ENCODE results near the gene ABCD4.

ABCD4 gene

DNA sequence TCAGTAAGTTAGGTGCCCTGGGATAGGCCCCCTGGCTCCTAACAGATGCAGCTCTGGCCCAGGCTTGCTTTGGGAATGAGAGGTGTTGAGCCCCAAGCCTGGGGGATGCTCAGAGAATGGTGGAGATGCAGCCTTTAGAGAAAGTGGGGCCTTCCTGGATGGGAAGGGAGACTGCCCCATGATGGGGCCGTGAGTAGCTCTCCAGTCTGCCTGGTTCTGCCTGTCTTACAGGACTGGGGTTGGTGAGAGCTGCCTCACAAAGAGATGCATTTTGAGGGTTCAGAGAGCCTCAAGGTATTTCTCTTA lies 45.0 kb upstream of the ABCD4 start:
- TF ChIP-seq, protein P1, sequence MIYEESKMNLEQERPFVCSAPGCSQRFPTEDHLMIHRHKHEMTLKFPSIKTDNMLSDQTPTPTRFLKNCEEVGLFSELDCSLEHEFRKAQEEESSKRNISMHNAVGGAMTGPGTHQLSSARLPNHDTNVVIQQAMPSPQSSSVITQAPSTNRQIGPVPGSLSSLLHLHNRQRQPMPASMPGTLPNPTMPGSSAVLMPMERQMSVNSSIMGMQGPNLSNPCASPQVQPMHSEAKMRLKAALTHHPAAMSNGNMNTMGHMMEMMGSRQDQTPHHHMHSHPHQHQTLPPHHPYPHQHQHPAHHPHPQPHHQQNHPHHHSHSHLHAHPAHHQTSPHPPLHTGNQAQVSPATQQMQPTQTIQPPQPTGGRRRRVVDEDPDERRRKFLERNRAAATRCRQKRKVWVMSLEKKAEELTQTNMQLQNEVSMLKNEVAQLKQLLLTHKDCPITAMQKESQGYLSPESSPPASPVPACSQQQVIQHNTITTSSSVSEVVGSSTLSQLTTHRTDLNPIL (CRISPR knock-in tag; IDR thresholded peaks at IDR 0.05; ENCODE audit: low read depth), result no peak
- TF ChIP-seq BACH2 (CRISPR knock-in tag; IDR thresholded peaks at IDR 0.05; ENCODE audit: borderline replicate concordance), result no peak
- TF ChIP-seq, protein P2, sequence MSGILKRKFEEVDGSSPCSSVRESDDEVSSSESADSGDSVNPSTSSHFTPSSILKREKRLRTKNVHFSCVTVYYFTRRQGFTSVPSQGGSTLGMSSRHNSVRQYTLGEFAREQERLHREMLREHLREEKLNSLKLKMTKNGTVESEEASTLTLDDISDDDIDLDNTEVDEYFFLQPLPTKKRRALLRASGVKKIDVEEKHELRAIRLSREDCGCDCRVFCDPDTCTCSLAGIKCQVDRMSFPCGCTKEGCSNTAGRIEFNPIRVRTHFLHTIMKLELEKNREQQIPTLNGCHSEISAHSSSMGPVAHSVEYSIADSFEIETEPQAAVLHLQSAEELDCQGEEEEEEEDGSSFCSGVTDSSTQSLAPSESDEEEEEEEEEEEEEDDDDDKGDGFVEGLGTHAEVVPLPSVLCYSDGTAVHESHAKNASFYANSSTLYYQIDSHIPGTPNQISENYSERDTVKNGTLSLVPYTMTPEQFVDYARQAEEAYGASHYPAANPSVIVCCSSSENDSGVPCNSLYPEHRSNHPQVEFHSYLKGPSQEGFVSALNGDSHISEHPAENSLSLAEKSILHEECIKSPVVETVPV (CRISPR knock-in tag; IDR thresholded peaks at IDR 0.05), result no peak
- TF ChIP-seq, protein P3, sequence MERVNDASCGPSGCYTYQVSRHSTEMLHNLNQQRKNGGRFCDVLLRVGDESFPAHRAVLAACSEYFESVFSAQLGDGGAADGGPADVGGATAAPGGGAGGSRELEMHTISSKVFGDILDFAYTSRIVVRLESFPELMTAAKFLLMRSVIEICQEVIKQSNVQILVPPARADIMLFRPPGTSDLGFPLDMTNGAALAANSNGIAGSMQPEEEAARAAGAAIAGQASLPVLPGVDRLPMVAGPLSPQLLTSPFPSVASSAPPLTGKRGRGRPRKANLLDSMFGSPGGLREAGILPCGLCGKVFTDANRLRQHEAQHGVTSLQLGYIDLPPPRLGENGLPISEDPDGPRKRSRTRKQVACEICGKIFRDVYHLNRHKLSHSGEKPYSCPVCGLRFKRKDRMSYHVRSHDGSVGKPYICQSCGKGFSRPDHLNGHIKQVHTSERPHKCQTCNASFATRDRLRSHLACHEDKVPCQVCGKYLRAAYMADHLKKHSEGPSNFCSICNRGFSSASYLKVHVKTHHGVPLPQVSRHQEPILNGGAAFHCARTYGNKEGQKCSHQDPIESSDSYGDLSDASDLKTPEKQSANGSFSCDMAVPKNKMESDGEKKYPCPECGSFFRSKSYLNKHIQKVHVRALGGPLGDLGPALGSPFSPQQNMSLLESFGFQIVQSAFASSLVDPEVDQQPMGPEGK (CRISPR knock-in tag; IDR thresholded peaks at IDR 0.05; ENCODE audit: borderline replicate concordance), result no peak
- TF ChIP-seq ZFP30 (CRISPR knock-in tag; IDR thresholded peaks at IDR 0.05), result no peak
- TF ChIP-seq TOX (CRISPR knock-in tag; IDR thresholded peaks at IDR 0.05; ENCODE audit: borderline replicate concordance), result no peak
- TF ChIP-seq SNAI2 (CRISPR knock-in tag; IDR thresholded peaks at IDR 0.05), result no peak
- no peak for ATAC-seq

DNA sequence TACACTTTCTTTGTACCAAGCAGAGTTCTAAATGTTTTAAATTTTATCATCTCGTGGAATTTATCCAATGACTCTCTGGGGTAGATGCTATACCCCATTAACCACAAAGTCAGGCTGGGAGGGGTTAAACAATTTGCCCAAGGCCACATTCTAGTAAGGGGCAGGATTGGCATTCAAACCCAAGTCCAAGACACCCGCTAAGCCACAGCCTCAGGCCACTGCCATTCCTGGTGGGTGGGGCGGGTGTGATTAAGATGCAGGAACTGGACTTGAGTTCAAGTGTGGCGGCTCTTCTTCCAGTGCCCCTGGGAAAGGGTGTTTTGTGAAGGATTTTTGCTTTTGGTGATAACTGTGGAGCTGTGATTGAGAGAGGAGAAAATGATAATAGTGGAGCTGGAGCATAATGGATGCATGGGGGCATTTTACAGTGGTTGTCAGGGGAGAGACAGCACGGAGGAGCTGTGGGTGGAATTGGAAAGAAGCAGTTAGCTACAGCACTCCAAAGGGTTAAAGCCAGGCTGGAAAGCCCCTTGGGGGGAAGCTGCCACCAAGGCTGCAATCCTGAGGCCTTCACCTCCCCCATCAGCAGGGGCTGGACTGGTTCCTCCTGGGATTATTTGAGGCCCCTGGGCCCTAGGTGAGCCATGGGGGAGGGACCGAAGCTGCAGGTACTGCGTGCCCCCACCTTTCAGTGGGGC lies 44.5 kb upstream of the ABCD4 start:
- no peak for ATAC-seq
- TF ChIP-seq GLIS3 (CRISPR knock-in tag; IDR thresholded peaks at IDR 0.05) (no peak), ZNF565 (CRISPR knock-in tag; conservative IDR thresholded peaks at IDR 0.05; ENCODE audit: low read depth) (no peak), ZC3H10 (CRISPR knock-in tag; IDR thresholded peaks at IDR 0.05) (no peak), ZFP3 (CRISPR knock-in tag; IDR thresholded peaks at IDR 0.05) (no peak), CSDC2 (CRISPR knock-in tag; IDR thresholded peaks at IDR 0.05) (no peak), ZFP30 (CRISPR knock-in tag; IDR thresholded peaks at IDR 0.05) (no peak), PPARA (CRISPR knock-in tag; IDR thresholded peaks at IDR 0.05; ENCODE audit: borderline replicate concordance) (no peak), TCF4 (CRISPR knock-in tag; IDR thresholded peaks at IDR 0.05; ENCODE audit: borderline replicate concordance) (no peak), OSR1 (CRISPR knock-in tag; IDR thresholded peaks at IDR 0.05) (no peak), ZNF8 (CRISPR knock-in tag; IDR thresholded peaks at IDR 0.05) (no peak), ESRRG (CRISPR knock-in tag; IDR thresholded peaks at IDR 0.05) (no peak)
- TF ChIP-seq, protein P3 (CRISPR knock-in tag; IDR thresholded peaks at IDR 0.05; ENCODE audit: borderline replicate concordance), result no peak
- TF ChIP-seq, protein P2 (CRISPR knock-in tag; IDR thresholded peaks at IDR 0.05), result no peak
- TF ChIP-seq, protein P1 (CRISPR knock-in tag; IDR thresholded peaks at IDR 0.05; ENCODE audit: low read depth), result no peak

DNA sequence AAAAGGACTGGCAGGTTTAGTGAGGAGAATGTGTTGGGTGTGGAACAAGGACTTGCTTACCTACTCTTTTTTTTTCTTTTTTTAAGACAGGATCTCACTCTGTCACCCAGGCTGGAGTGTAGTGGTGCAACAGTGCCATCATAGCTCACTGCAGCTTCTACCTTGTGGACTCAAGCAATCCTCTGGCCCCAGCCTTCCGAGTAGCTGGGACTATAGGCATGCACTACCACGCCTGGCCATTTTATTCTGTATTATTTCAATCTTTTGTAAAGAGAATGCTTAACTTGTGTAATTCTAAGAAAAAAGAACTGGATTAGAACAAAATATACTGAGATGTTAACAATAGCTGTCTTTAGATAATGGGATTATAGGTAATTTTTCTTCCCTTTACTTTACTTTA lies 43.6 kb upstream of the ABCD4 start:
- no peak for TF ChIP-seq ARNTL (CRISPR knock-in tag; IDR thresholded peaks at IDR 0.05; ENCODE audit: borderline replicate concordance, low read depth)
- no peak for TF ChIP-seq BACH2 (CRISPR knock-in tag; IDR thresholded peaks at IDR 0.05; ENCODE audit: borderline replicate concordance)
- no peak for TF ChIP-seq TCF4 (CRISPR knock-in tag; IDR thresholded peaks at IDR 0.05; ENCODE audit: borderline replicate concordance)
- TF ChIP-seq ZFP30 (CRISPR knock-in tag; IDR thresholded peaks at IDR 0.05), result no peak
- TF ChIP-seq, protein P3 (CRISPR knock-in tag; IDR thresholded peaks at IDR 0.05; ENCODE audit: borderline replicate concordance), result no peak
- TF ChIP-seq ZC3H10 (CRISPR knock-in tag; IDR thresholded peaks at IDR 0.05), result no peak
- no peak for TF ChIP-seq ZNF70 (CRISPR knock-in tag; IDR thresholded peaks at IDR 0.05)
- TF ChIP-seq, protein P4, sequence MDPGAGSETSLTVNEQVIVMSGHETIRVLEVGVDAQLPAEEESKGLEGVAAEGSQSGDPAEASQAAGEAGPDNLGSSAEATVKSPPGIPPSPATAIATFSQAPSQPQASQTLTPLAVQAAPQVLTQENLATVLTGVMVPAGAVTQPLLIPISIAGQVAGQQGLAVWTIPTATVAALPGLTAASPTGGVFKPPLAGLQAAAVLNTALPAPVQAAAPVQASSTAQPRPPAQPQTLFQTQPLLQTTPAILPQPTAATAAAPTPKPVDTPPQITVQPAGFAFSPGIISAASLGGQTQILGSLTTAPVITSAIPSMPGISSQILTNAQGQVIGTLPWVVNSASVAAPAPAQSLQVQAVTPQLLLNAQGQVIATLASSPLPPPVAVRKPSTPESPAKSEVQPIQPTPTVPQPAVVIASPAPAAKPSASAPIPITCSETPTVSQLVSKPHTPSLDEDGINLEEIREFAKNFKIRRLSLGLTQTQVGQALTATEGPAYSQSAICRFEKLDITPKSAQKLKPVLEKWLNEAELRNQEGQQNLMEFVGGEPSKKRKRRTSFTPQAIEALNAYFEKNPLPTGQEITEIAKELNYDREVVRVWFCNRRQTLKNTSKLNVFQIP (CRISPR knock-in tag; IDR thresholded peaks at IDR 0.05; ENCODE audit: borderline replicate concordance, low read depth), result no peak
- TF ChIP-seq ISL1 (CRISPR knock-in tag; IDR thresholded peaks at IDR 0.05), result no peak
- ATAC-seq, result 0 out of 3 replicates have a peak, but pooled peaks have one; percentile 21

Measured in SK-N-SH treated with all-trans-retinoic acid at 6 μM for 48 hours (cell line).